ENCODE results near the gene MVD.

GRCh38 chr16:88681084-88681680 is 18.3 kb upstream of the MVD start:
- TF ChIP-seq EZH2 (IDR thresholded peaks at IDR 0.05; ENCODE audit: low read length, unreplicated experiment) = no peak
- peak; percentile 69 for TF ChIP-seq CTCF (conservative IDR thresholded peaks at IDR 0.05; ENCODE audit: low read depth, low read length)
